Neural cell (in vitro differentiated cells): ENCODE results near the gene TEX54. TPM values are rescaled to one million over a fixed set of nuclear protein-coding genes. Genes with fewer than 3 reads are reported as not detected.

ENCODE experiments used
- H2AFZ ChIP-seq: fragments of 200-600, 300-800 bp; sonication (generic), shearing (Covaris generic); 2 replicates; pipeline ENCODE4 v1.6.0; 2014; ENCODE audit warnings: low read depth, mild to moderate bottlenecking, antibody characterized with exemption, low read length, moderate library complexity
- H3F3A ChIP-seq: fragments of 200-600 bp; shearing (Covaris generic); 2 replicates; pipeline ENCODE4 v1.6.1; 2016; ENCODE audit warnings: mild to moderate bottlenecking, moderate library complexity, mixed read lengths, antibody characterized with exemption, low read length; ENCODE audit not compliant: insufficient read depth, poor library complexity, severe bottlenecking
- H3K27ac ChIP-seq: fragments of 200-600, 300-800 bp; sonication (generic), shearing (Covaris generic); 2 replicates; pipeline ENCODE4 v1.5.1; 2014; ENCODE audit warnings: mild to moderate bottlenecking, low read length, moderate library complexity
- H3K27me3 ChIP-seq: fragments of 300-800, 200-600 bp; sonication (generic), shearing (Covaris generic); 2 replicates; pipeline ENCODE4 v1.6.0; 2014; ENCODE audit warnings: mild to moderate bottlenecking, low read depth, low read length, moderate library complexity; ENCODE audit not compliant: insufficient read depth
- H3K36me3 ChIP-seq: fragments of 300-800, 200-600 bp; sonication (generic), shearing (Covaris generic); 2 replicates; pipeline ENCODE4 v1.5.1; 2014; ENCODE audit warnings: mild to moderate bottlenecking, antibody characterized with exemption, low read length, moderate library complexity; ENCODE audit not compliant: insufficient read depth
- H3K4me2 ChIP-seq: fragments of 300-800, 200-600 bp; sonication (generic), shearing (Covaris generic); 2 replicates; pipeline ENCODE4 v1.6.0; 2014; ENCODE audit warnings: mild to moderate bottlenecking, low read length
- H3K4me3 ChIP-seq: fragments of 300-800, 200-600 bp; sonication (generic), shearing (Covaris generic); 2 replicates; pipeline ENCODE4 v1.5.1; 2014; ENCODE audit warnings: mild to moderate bottlenecking, low read length, moderate library complexity
- H3K79me2 ChIP-seq: fragments of 200-600 bp; shearing (Covaris generic); replicated peaks from 2 replicates; pipeline ENCODE4 v1.6.0; 2014; ENCODE audit warnings: mild to moderate bottlenecking, low read length, moderate library complexity; ENCODE audit not compliant: insufficient read depth
- H3K9ac ChIP-seq: fragments of 300-800, 200-600 bp; sonication (generic), shearing (Covaris generic); 2 replicates; pipeline ENCODE4 v1.6.1; 2016; ENCODE audit warnings: mild to moderate bottlenecking, low read length, mixed read lengths
- H3K9me2 ChIP-seq: fragments of 200-600 bp; shearing (Covaris generic); 2 replicates; pipeline ENCODE4 v1.6.1; 2016; ENCODE audit warnings: mild to moderate bottlenecking, low read length, mixed read lengths; ENCODE audit not compliant: insufficient read depth
- H3K9me3 ChIP-seq: fragments of 200-600, 300-800 bp; sonication (generic), shearing (Covaris generic); 2 replicates; pipeline ENCODE4 v1.6.1; 2016; ENCODE audit warnings: mild to moderate bottlenecking, mixed run types, low read length, moderate library complexity, mixed read lengths
- H4K20me1 ChIP-seq: fragments of 200-600 bp; shearing (Covaris generic); 2 replicates; pipeline ENCODE4 v1.6.1; 2016; ENCODE audit warnings: mild to moderate bottlenecking, mixed run types; ENCODE audit not compliant: insufficient read depth
- CTCF ChIP-seq: fragments of 450-650 bp; IDR thresholded peaks from 2 replicates; pipeline ENCODE4 v1.5.1; 2014; ENCODE audit warnings: antibody characterized with exemption, mild to moderate bottlenecking, moderate library complexity; ENCODE audit not compliant: poor library complexity, severe bottlenecking
- EP300 ChIP-seq: fragments of 450-650 bp; conservative IDR thresholded peaks from 2 replicates; pipeline ENCODE4 v1.6.1; 2014; ENCODE audit warnings: antibody characterized with exemption, mild to moderate bottlenecking, moderate library complexity; ENCODE audit not compliant: poor library complexity, severe bottlenecking
- EZH2 ChIP-seq: fragments of 200-600, 300-800 bp; shearing (Covaris generic), sonication (generic); IDR thresholded peaks from 2 replicates; pipeline ENCODE4 v1.6.1; 2014; ENCODE audit warnings: antibody characterized with exemption, low read length, borderline replicate concordance, mild to moderate bottlenecking; ENCODE audit not compliant: insufficient read depth, poor library complexity, severe bottlenecking
- MXI1 ChIP-seq: fragments of 450-650 bp; conservative IDR thresholded peaks from 2 replicates; pipeline ENCODE4 v1.6.1; 2014; ENCODE audit warnings: antibody characterized with exemption, mild to moderate bottlenecking; ENCODE audit not compliant: poor library complexity, severe bottlenecking
- POLR2AphosphoS5 ChIP-seq: IDR thresholded peaks from 2 replicates; pipeline ENCODE4 v1.6.1; 2012
- RAD21 ChIP-seq: fragments of 450-650 bp; conservative IDR thresholded peaks from 2 replicates; pipeline ENCODE4 v1.6.1; 2014; ENCODE audit warnings: antibody characterized with exemption, mild to moderate bottlenecking, moderate library complexity
- REST ChIP-seq: IDR thresholded peaks from 2 replicates; pipeline ENCODE4 v1.6.1; 2012; ENCODE audit warnings: borderline replicate concordance
- SMC3 ChIP-seq: fragments of 450-650 bp; conservative IDR thresholded peaks from 2 replicates; pipeline ENCODE4 v1.6.1; 2014; ENCODE audit warnings: antibody characterized with exemption, mild to moderate bottlenecking, moderate library complexity; ENCODE audit not compliant: poor library complexity
- TAF1 ChIP-seq: IDR thresholded peaks from 2 replicates; pipeline ENCODE4 v1.6.1; 2012; ENCODE audit warnings: low read depth
- polyA plus RNA-seq: library from polyadenylated mRNA; depleted of rRNA; stranded (reverse); fragments of >200 nt; gene quantifications from 2 replicates; pipeline ENCODE4 v1.2.3, GENCODE V29; 2014

Gene TEX54
- polyA plus RNA-seq, 1 donor from 2014 or later: not detected

GRCh38 chr11:62854825-62855570, 22.4 kb upstream of the TEX54 start:
- TF ChIP-seq TAF1 (no peak), REST (no peak), CTCF (no peak), EP300 (no peak), RAD21 (no peak), EZH2 (no peak)
- no peaks in the 10 kb centered on the region for H3K27me3 ChIP-seq
- H3K9me2 ChIP-seq: no peaks in the 10 kb centered on the region
- H3K4me2 ChIP-seq: peak overlapping the region; percentile 96
- H3K36me3 ChIP-seq: peaks cover 16% of the 10 kb centered on the region
- peak overlapping the region; percentile 93 for H3K27ac ChIP-seq
- peak overlapping the region; percentile 92 for H3K4me3 ChIP-seq
- peak overlapping the region; percentile 94 for H3K9ac ChIP-seq
- peaks cover 10% of the 10 kb centered on the region for H3F3A ChIP-seq
- H3K9me3 ChIP-seq: no peaks in the 10 kb centered on the region
- no peak overlapping the region for H2AFZ ChIP-seq
- H3K79me2 ChIP-seq: peaks cover 44% of the 10 kb centered on the region
- H4K20me1 ChIP-seq: no peaks in the 10 kb centered on the region

GRCh38 chr11:62854013-62854824, 21.6 kb upstream of the TEX54 start:
- no peaks in the 10 kb centered on the region for H3K9me2 ChIP-seq
- peak overlapping the region; percentile 92 for H3K4me3 ChIP-seq
- peaks cover 16% of the 10 kb centered on the region for H3K36me3 ChIP-seq
- H3K9ac ChIP-seq: peak overlapping the region; percentile 94
- no peaks in the 10 kb centered on the region for H3K9me3 ChIP-seq
- no peaks in the 10 kb centered on the region for H3K27me3 ChIP-seq
- peak overlapping the region; percentile 93 for H3K27ac ChIP-seq
- H3F3A ChIP-seq: peaks cover 10% of the 10 kb centered on the region
- H2AFZ ChIP-seq: no peak overlapping the region
- no peaks in the 10 kb centered on the region for H4K20me1 ChIP-seq
- peak overlapping the region; percentile 96 for H3K4me2 ChIP-seq
- H3K79me2 ChIP-seq: peaks cover 44% of the 10 kb centered on the region
- TF ChIP-seq REST (no peak), EZH2 (no peak), MXI1 (no peak), RAD21 (no peak), EP300 (no peak), SMC3 (no peak), POLR2AphosphoS5 (no peak), TAF1 (no peak), CTCF (no peak)
